SHP77 (cell line): ENCODE measurements around the gene VPS35L.

Experiments used
- DNase-seq, 2 experiments: peaks; one replicate each; lab custom pipeline; 2025; lab: John Stamatoyannopoulos, UW

VPS35L gene

DNA sequence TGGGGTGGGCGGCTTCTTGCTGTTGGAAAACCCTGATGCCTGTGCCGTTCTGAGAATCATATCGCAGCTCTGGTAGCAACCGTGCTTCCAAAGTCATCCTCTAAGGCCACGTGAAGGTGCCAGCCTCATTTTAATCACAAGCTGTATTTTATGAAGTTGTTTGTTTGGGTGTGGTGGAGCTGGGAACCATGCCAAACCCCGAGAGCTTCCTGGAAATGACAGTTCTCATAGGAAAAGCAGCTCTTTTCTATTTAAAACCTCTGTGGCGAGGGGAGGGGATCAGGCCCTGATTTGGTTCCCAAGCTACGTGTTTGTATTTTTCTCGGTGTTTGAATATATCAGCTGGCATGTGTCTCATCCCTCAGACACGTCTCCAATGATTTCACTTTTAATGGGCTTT is 140.8 kb downstream of the VPS35L start:
- DNase-seq = peak; percentile 36 to 56

DNA sequence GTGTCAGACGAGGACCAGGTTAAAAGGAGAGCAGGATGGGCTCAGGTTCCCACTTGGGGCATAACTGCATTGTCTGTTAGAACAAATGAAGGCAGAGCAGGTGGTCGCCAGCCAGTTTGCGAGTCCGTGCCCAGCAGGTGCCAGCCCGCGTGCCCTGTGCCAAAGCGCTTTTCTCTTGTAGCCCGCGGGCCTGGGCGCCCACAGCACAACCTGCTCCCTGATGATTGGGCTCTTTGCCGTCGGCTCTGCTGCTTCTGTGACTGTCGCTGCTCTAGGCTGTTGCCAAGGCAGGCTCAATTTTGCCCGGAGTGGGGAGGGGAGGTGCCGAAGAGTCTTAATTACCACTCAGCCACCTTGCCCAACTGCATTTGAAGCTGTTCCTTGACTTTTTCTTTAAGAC is 141.5 kb downstream of the VPS35L start:
- DNase-seq = peak in 1 of 2 experiments; percentile 9

GRCh38 chr16:19697756-19698318 is 142.3 kb downstream of the VPS35L start:
- no peak for DNase-seq

GRCh38 chr16:19698480-19699465 is 143.3 kb downstream of the VPS35L start:
- no peak for DNase-seq

DNA sequence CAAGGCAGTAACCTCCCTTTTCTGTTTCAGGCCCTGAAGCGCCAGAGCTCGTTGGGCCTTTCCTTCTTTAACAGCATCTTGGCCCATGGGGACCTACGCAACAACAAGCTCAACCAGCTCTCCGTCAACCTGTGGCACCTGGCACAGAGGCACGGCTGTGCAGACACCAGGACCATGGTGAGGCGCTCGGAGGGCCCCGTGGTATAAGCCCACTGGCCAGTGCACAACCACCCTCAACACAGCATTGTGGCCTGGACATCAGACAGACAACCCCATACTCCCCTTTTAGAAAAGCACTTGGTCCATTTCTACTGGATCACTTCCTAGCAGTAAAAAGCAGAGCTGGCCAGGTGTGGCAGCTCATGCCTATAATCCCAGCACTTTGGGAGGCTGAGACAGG is 144.0 kb downstream of the VPS35L start:
- no peak for DNase-seq

- peak in 1 of 2 experiments; percentile 23 for DNase-seq
These were observed 144.8 kb downstream of the VPS35L start for GRCh38 chr16:19700319-19700781.

GRCh38 chr16:19701091-19701490 is 145.6 kb downstream of the VPS35L start:
- DNase-seq = no peak

- DNase-seq = no peak
These were observed 147.8 kb downstream of the VPS35L start for GRCh38 chr16:19703172-19703889.

DNA sequence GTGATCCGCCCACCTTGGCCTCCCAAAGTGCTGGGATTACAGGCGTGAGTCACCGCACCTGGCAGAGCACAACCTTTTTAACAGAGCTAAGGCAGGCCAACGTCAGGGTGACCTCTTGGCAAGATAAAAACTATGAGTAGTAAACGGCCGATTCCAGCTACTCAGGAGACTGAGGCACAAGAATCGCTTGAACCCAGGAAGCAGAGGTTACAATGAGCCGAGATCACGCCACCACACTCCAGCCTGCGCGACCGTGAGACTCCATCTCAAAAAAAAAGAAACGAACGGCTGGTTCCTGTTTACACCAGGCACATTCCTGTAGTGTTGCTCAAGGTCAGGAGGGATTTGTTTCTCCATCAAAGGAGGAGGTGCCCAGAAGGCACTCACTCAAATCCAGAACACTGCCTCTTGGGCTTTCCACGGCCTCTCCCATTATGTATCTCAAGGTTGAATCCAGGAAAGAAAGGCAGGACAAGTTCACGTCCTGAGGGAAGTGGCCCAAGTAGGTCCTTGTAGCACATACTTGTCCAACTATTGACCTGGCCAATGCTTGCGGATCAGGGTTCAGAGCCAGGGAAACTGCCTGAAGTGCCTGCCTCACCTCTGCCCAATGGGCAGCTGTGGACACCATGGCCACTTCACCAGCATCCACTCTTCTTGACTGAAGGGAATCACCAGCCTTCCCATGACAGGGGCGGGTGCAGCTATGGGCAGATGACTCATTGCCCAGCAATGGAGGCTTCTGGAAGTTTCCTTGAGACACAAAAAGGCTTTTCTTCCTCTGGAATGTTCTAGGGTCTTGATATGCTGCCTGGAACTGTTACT is 149.0 kb downstream of the VPS35L start:
- DNase-seq = no peak

DNA sequence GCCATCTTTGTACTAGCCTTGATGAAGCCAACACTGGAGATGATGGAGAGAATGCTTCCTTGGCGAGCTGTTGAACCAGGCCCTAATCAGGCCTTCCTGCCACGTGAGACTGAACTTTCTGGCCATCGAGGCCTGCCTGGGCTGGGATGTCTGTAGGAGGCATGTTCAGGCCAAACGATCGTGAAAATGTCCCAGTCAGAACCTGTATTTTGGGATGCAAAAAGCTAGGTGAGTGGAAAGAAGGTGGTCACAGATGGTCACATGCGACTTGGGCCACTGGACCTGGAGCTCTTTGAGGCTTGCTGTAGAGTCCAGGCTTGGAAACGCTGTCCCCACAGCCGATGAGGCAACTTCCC is 149.6 kb downstream of the VPS35L start:
- DNase-seq = no peak

- no peak for DNase-seq
These were observed 150.3 kb downstream of the VPS35L start for GRCh38 chr16:19705843-19706242.

GRCh38 chr16:19706846-19707245 is 151.3 kb downstream of the VPS35L start:
- no peak for DNase-seq

GRCh38 chr16:19707569-19708295 is 152.2 kb downstream of the VPS35L start:
- no peak for DNase-seq

DNA sequence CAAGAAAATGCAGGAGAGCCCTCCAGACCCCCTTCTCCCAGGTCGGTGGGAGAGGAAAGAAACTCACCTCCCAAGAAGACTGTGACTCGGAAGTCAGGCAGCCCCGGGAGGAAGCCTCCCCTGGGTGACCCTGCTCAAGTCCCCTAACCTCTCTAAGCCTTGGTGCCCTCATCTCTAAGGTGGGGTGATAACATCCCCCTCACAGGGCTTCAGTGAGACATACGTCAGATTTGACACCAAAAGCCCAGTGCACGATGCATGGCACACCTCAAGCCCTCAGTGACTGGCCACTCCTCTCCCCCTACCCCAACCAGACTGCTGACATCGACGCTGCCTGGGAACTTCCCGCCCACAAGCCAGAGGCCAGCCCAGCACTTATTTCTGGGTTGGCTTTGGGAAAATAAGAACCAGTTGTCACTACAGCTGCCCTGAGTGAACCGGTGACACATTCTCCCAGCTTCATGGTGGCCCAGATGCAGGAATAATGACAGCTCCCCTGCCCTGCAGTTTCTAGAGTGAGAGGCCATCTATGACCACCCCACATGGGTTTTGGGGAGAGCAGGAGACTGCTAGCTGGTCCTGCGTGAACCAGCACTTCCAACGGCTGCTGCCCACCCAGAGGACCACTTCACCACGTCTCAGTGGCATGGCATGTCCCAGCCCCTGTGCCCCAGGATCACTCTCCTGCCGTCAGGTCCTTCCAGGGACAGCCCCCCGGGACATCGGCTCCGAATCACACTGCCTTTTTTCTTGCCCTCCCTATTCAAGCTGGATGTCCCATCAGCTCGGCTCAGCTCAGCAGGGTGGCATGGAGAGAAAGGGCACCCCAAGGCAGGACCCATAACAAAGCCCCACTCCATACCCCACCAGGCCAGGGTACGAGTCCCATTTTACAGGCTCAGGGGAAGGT is 153.0 kb downstream of the VPS35L start:
- DNase-seq = no peak

DNA sequence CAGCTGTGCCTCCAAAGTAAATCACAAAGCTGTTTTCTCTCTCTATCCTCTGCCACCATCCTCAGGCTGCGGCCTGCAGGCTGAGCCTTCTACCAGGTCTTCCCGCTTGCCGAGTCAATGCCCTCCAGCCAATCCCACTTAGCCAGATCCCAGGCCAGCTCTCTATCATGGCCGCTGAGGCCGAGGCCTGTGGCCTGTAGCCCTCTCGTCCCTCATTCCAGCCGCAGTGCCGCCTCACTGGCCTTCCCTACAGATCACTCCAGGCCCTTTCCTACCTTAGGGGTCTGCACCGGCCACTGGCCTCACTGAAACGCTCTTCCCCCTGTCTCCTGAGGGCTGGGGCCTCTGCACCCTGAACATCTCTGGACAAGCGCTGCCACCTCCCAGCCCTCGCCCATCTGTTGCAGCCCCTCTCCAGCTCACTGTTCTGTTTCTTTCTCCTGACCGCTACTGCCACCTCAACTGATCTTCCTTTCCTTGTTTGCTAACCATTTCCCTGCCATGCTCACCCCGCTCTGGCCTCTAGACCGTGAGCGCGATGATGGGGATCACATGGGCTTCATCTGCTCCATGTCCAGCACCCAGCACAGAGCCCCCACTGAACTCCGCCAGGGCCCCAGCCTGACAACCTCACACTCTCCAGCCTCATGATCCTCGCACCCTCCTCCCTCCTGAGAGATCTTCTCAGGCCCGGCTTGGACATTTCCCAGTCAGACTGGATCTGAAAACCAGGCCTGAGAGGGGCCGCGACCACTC is 154.1 kb downstream of the VPS35L start:
- no peak for DNase-seq

DNA sequence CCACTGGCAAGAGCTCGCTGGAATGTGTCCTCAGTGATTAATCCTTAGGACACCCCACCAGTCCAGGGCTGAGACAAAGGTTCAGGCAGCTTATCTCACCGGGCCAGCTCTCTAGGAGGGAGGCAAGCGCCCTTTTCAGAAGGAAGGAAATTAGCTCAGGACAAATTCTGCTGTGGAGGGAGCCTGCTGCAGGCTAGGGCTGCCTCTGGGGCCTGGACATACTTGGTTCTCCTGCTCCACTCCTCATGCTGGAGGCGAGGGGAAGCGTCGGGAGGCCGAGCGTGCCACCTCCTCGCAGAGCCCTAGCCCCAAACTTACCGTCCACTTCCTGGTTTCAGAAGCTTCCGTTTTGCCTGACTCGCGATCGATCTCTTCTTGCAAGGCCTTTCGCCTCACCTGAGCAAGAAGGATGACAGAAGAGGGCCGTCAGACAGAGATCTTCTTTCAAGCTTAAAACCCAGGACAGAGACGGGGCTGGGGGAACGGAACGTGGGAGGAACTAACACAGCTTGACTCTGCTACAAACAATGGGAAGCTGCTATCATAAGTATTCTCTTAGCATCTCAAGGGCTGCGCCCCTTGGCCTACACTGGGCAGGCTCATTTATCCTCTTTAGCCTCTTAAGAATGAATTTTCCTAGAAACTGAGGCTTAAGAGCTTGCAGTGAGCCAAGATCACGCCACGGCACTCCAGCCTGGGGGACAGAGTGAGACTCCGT is 154.8 kb downstream of the VPS35L start:
- DNase-seq = no peak

DNA sequence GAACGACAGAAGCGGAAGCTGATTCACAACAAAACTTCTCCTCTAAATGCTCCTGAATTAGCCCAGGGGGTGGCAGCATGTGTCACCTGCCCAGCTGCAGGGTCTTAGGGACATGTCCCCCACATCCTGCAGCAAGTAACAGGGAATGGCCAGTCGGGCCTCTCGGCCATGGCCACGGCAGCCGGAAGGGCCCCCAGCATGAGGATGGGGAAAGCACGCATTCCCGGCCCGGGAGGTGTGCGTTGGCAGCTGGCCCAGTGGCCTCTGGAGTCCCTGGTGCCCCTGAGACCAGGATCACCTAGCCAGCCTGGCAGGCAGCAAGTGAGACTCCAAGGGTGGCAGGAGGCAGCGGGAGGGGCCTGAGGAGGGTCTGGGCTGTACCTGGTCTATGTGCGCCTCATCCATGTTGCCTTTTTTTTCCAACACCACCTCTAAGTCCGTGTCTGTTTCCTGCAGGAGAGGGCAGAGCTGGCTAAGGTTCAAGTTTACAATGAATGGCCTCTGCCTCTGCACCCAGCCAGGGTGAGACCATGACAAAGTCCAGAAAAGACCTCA is 155.6 kb downstream of the VPS35L start:
- DNase-seq = no peak

GRCh38 chr16:19711643-19712042 is 156.1 kb downstream of the VPS35L start:
- no peak for DNase-seq
